WTC11 (cell line): ENCODE measurements around the gene PCBP3. TPM values are rescaled to one million over a fixed set of nuclear protein-coding genes. Genes with fewer than 3 reads are reported as not detected.

Experiments
- ATAC-seq: fragments of 200-7000 bp; cut with Tn5 transposase; 2 replicates; pipeline ENCODE4 v1.10.0; 2021; ENCODE audit warnings: mild to moderate bottlenecking, moderate library complexity
- CTCF ChIA-PET: fragments of 300-600 bp; sonication (Branson Sonifier 250); formaldehyde crosslinking; loops from one replicate; lab custom pipeline; 2021; ENCODE audit warnings: antibody characterized with exemption; lab: Charles Lee
- POLR2A ChIA-PET: fragments of 350-600 bp; sonication (Branson Sonifier 250); formaldehyde crosslinking; loops from one replicate; lab custom pipeline; 2021; ENCODE audit warnings: antibody characterized with exemption; lab: Charles Lee
- DNase-seq: peaks from one replicate; pipeline ENCODE4 v3.0.0; 2021; ENCODE audit warnings: low spot score
- H3K27ac Mint-ChIP-seq: 2 replicates; pipeline ENCODE4 v1.8.0; 2021; ENCODE audit warnings: mixed read lengths
- H3K27me3 Mint-ChIP-seq: 2 replicates; pipeline ENCODE4 v1.8.0; 2021; ENCODE audit warnings: low read depth, mild to moderate bottlenecking, moderate library complexity, mixed read lengths
- H3K36me3 Mint-ChIP-seq: 2 replicates; pipeline ENCODE4 v1.8.0; 2021; ENCODE audit warnings: mixed read lengths
- H3K4me1 Mint-ChIP-seq: 2 replicates; pipeline ENCODE4 v1.8.0; 2022; ENCODE audit warnings: mixed read lengths
- H3K4me3 Mint-ChIP-seq: 2 replicates; pipeline ENCODE4 v1.8.0; 2021; ENCODE audit warnings: mild to moderate bottlenecking, moderate library complexity, mixed read lengths
- H3K9me3 Mint-ChIP-seq: 2 replicates; pipeline ENCODE4 v1.8.0; 2021; ENCODE audit warnings: mixed read lengths
- ATF1 ChIP-seq: sonication (generic); formaldehyde crosslinking; IDR thresholded peaks from 2 replicates; pipeline ENCODE4 v1.8.1; 2023; ENCODE audit warnings: mild to moderate bottlenecking, moderate library complexity, missing genetic modification reagents
- CBFB ChIP-seq: sonication (generic); formaldehyde crosslinking; IDR thresholded peaks from 2 replicates; pipeline ENCODE4 v1.8.1; 2022; ENCODE audit warnings: mild to moderate bottlenecking, low read depth, missing genetic modification reagents
- CREB1 ChIP-seq: sonication (generic); formaldehyde crosslinking; IDR thresholded peaks from 2 replicates; pipeline ENCODE4 v1.8.0; 2023; ENCODE audit warnings: mild to moderate bottlenecking, missing genetic modification reagents
- ERG ChIP-seq: fragments of 250-450 bp; sonication (Bioruptor Pico); IDR thresholded peaks from 2 replicates; pipeline ENCODE4 v1.8.0; 2021; ENCODE audit warnings: mild to moderate bottlenecking
- FOXP1 ChIP-seq: sonication (generic); formaldehyde crosslinking; IDR thresholded peaks from 2 replicates; pipeline ENCODE4 v1.8.0; 2022; ENCODE audit warnings: missing genetic modification reagents, mild to moderate bottlenecking, moderate library complexity, borderline replicate concordance
- IRF1 ChIP-seq: sonication (generic); formaldehyde crosslinking; IDR thresholded peaks from 2 replicates; pipeline ENCODE4 v1.8.0; 2023; ENCODE audit warnings: missing genetic modification reagents
- MAX ChIP-seq: sonication (generic); formaldehyde crosslinking; IDR thresholded peaks from 2 replicates; pipeline ENCODE4 v1.8.0; 2022; ENCODE audit warnings: mild to moderate bottlenecking, missing genetic modification reagents
- MYBL2 ChIP-seq: sonication (generic); formaldehyde crosslinking; IDR thresholded peaks from 2 replicates; pipeline ENCODE4 v1.8.1; 2023; ENCODE audit warnings: mild to moderate bottlenecking, moderate library complexity, missing genetic modification reagents
- NFYB ChIP-seq: sonication (generic); formaldehyde crosslinking; conservative IDR thresholded peaks from 2 replicates; pipeline ENCODE4 v1.8.0; 2022; ENCODE audit warnings: low read depth, missing genetic modification reagents
- OVOL2 ChIP-seq: fragments of 250-450 bp; sonication (Bioruptor Pico); IDR thresholded peaks from 2 replicates; pipeline ENCODE4 v1.9.0; 2021; ENCODE audit warnings: mild to moderate bottlenecking, borderline replicate concordance
- PRDM15 ChIP-seq: sonication (generic); formaldehyde crosslinking; IDR thresholded peaks from 2 replicates; pipeline ENCODE4 v1.8.0; 2022; ENCODE audit warnings: missing genetic modification reagents
- PRRX2 ChIP-seq: fragments of 250-450 bp; sonication (Bioruptor Pico); IDR thresholded peaks from 2 replicates; pipeline ENCODE4 v1.8.0; 2021; ENCODE audit warnings: mild to moderate bottlenecking
- ZBTB21 ChIP-seq: sonication (generic); formaldehyde crosslinking; IDR thresholded peaks from 2 replicates; pipeline ENCODE4 v1.8.1; 2023; ENCODE audit warnings: mild to moderate bottlenecking, missing genetic modification reagents, borderline replicate concordance
- ZMAT4 ChIP-seq: fragments of 250-450 bp; sonication (Bioruptor Pico); IDR thresholded peaks from 2 replicates; pipeline ENCODE4 v1.9.0; 2021; ENCODE audit warnings: mild to moderate bottlenecking
- total RNA-seq: library from RNA; stranded (reverse); gene quantifications from 3 replicates; pipeline ENCODE4 v1.2.3, GENCODE V29; 2021
- TF ChIP-seq, protein P1 (sequence below): sonication (generic); formaldehyde crosslinking; IDR thresholded peaks from 2 replicates; pipeline ENCODE4 v1.8.1; 2023; ENCODE audit warnings: mild to moderate bottlenecking, missing genetic modification reagents, borderline replicate concordance
- TF ChIP-seq, protein P2 (sequence below): fragments of 250-450 bp; sonication (Bioruptor Pico); IDR thresholded peaks from 2 replicates; pipeline ENCODE4 v2.1.2; 2022; ENCODE audit warnings: mild to moderate bottlenecking, moderate library complexity
- TF ChIP-seq, protein P3 (sequence below): fragments of 250-450 bp; sonication (Bioruptor Pico); IDR thresholded peaks from 2 replicates; pipeline ENCODE4 v1.9.0; 2021; ENCODE audit warnings: mild to moderate bottlenecking, borderline replicate concordance
- TF ChIP-seq, protein P4 (sequence below): sonication (generic); formaldehyde crosslinking; IDR thresholded peaks from 2 replicates; pipeline ENCODE4 v1.8.1; 2022; ENCODE audit warnings: mild to moderate bottlenecking, moderate library complexity, missing genetic modification reagents

PCBP3 gene
- total RNA-seq, 1 experiment from 2014 or later, result 8.5 TPM

GRCh38 chr21:45868086-45868485 lies 224.6 kb downstream of the PCBP3 start:
- ChIA-PET CTCF (interaction anchor here (2.0 kb wide), 1 partner anchor 12 kb away, joined by 8 read pairs; no protein-coding TSS in a partner anchor), POLR2A (no interaction called here)
- no peaks in the 10 kb centered on the region for H3K27me3 Mint-ChIP-seq
- no peak for ATAC-seq
- no peak overlapping the region for H3K4me3 Mint-ChIP-seq
- H3K9me3 Mint-ChIP-seq, result no peaks in the 10 kb centered on the region
- H3K4me1 Mint-ChIP-seq, result no peaks in the 10 kb centered on the region
- DNase-seq, result no peak
- no peak overlapping the region for H3K27ac Mint-ChIP-seq
- no peaks in the 10 kb centered on the region for H3K36me3 Mint-ChIP-seq
- no peak for TF ChIP-seq OVOL2
- TF ChIP-seq, protein P1, sequence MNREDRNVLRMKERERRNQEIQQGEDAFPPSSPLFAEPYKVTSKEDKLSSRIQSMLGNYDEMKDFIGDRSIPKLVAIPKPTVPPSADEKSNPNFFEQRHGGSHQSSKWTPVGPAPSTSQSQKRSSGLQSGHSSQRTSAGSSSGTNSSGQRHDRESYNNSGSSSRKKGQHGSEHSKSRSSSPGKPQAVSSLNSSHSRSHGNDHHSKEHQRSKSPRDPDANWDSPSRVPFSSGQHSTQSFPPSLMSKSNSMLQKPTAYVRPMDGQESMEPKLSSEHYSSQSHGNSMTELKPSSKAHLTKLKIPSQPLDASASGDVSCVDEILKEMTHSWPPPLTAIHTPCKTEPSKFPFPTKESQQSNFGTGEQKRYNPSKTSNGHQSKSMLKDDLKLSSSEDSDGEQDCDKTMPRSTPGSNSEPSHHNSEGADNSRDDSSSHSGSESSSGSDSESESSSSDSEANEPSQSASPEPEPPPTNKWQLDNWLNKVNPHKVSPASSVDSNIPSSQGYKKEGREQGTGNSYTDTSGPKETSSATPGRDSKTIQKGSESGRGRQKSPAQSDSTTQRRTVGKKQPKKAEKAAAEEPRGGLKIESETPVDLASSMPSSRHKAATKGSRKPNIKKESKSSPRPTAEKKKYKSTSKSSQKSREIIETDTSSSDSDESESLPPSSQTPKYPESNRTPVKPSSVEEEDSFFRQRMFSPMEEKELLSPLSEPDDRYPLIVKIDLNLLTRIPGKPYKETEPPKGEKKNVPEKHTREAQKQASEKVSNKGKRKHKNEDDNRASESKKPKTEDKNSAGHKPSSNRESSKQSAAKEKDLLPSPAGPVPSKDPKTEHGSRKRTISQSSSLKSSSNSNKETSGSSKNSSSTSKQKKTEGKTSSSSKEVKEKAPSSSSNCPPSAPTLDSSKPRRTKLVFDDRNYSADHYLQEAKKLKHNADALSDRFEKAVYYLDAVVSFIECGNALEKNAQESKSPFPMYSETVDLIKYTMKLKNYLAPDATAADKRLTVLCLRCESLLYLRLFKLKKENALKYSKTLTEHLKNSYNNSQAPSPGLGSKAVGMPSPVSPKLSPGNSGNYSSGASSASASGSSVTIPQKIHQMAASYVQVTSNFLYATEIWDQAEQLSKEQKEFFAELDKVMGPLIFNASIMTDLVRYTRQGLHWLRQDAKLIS (CRISPR knock-in tag), result no peak
- TF ChIP-seq MAX (CRISPR knock-in tag), result no peak
- no peak for TF ChIP-seq ERG (CRISPR knock-in tag)
- TF ChIP-seq MYBL2 (CRISPR knock-in tag), result no peak
- no peak for TF ChIP-seq PRDM15

- ATAC-seq, result no peak
- Mint-ChIP-seq H3K27ac (no peak overlapping the region), H3K9me3 (no peaks in the 10 kb centered on the region), H3K36me3 (no peaks in the 10 kb centered on the region), H3K27me3 (no peaks in the 10 kb centered on the region), H3K4me3 (no peak overlapping the region), H3K4me1 (no peaks in the 10 kb centered on the region)
- ChIA-PET CTCF (interaction anchor here (1.4 to 2.0 kb wide), 2 partner anchors 9 to 12 kb away, joined by 4 to 8 read pairs; no protein-coding TSS in a partner anchor), POLR2A (no interaction called here)
- DNase-seq, result no peak
- TF ChIP-seq, protein P2, sequence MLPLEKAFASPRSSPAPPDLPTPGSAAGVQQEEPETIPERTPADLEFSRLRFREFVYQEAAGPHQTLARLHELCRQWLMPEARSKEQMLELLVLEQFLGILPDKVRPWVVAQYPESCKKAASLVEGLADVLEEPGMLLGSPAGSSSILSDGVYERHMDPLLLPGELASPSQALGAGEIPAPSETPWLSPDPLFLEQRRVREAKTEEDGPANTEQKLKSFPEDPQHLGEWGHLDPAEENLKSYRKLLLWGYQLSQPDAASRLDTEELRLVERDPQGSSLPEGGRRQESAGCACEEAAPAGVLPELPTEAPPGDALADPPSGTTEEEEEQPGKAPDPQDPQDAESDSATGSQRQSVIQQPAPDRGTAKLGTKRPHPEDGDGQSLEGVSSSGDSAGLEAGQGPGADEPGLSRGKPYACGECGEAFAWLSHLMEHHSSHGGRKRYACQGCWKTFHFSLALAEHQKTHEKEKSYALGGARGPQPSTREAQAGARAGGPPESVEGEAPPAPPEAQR, result no peak
- no peak for TF ChIP-seq IRF1 (CRISPR knock-in tag)
- TF ChIP-seq ZMAT4 (CRISPR knock-in tag), result no peak
- TF ChIP-seq ZBTB21, result no peak
- TF ChIP-seq FOXP1, result no peak
- TF ChIP-seq CBFB (CRISPR knock-in tag), result no peak
- TF ChIP-seq, protein P3, sequence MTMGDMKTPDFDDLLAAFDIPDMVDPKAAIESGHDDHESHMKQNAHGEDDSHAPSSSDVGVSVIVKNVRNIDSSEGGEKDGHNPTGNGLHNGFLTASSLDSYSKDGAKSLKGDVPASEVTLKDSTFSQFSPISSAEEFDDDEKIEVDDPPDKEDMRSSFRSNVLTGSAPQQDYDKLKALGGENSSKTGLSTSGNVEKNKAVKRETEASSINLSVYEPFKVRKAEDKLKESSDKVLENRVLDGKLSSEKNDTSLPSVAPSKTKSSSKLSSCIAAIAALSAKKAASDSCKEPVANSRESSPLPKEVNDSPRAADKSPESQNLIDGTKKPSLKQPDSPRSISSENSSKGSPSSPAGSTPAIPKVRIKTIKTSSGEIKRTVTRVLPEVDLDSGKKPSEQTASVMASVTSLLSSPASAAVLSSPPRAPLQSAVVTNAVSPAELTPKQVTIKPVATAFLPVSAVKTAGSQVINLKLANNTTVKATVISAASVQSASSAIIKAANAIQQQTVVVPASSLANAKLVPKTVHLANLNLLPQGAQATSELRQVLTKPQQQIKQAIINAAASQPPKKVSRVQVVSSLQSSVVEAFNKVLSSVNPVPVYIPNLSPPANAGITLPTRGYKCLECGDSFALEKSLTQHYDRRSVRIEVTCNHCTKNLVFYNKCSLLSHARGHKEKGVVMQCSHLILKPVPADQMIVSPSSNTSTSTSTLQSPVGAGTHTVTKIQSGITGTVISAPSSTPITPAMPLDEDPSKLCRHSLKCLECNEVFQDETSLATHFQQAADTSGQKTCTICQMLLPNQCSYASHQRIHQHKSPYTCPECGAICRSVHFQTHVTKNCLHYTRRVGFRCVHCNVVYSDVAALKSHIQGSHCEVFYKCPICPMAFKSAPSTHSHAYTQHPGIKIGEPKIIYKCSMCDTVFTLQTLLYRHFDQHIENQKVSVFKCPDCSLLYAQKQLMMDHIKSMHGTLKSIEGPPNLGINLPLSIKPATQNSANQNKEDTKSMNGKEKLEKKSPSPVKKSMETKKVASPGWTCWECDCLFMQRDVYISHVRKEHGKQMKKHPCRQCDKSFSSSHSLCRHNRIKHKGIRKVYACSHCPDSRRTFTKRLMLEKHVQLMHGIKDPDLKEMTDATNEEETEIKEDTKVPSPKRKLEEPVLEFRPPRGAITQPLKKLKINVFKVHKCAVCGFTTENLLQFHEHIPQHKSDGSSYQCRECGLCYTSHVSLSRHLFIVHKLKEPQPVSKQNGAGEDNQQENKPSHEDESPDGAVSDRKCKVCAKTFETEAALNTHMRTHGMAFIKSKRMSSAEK, result no peak
- TF ChIP-seq PRRX2, result no peak
- TF ChIP-seq ATF1 (CRISPR knock-in tag), result no peak
- TF ChIP-seq NFYB, result no peak
- TF ChIP-seq, protein P4, sequence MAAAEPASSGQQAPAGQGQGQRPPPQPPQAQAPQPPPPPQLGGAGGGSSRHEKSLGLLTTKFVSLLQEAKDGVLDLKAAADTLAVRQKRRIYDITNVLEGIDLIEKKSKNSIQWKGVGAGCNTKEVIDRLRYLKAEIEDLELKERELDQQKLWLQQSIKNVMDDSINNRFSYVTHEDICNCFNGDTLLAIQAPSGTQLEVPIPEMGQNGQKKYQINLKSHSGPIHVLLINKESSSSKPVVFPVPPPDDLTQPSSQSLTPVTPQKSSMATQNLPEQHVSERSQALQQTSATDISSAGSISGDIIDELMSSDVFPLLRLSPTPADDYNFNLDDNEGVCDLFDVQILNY, result no peak
- TF ChIP-seq CREB1 (CRISPR knock-in tag), result no peak
Observed at GRCh38 chr21:45868488-45868887, 225.0 kb downstream of the PCBP3 start.
